ENCODE measurements around the gene URGCP. TPM values are rescaled to one million over a fixed set of nuclear protein-coding genes. Genes with fewer than 3 reads are reported as not detected.
"Not testable (repeated sequence)": the region's sequence is repeated elsewhere in the genome, so short reads cannot be mapped to it uniquely, and the experiment has no call there.

Gene URGCP
- polyA plus RNA-seq, 3 donors, result 30.0 to 33.9 (median 32.4) TPM

DNA sequence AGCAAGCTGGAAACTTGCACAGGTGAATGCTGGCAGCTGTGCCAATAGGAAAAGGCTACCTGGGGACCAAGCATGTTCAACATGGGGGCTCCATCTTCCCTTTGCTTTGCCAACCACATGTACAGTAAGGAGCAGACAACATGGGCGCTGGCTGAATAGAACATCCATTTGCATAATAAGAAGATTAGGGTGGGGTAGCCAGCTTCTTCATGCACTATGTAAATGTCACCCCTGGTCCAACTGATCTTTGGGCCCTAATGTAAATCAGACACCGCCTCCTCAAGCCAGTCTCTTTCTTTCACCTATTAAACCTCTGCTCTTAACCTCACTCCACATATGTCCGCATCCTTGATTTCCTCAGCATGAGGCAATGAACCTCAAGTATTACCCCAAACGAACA is 63.1 kb downstream of the URGCP start:
- DNase-seq (ENCODE audit: low read depth in 3 of 3, low spot score in 2 of 3), result no peak

DNA sequence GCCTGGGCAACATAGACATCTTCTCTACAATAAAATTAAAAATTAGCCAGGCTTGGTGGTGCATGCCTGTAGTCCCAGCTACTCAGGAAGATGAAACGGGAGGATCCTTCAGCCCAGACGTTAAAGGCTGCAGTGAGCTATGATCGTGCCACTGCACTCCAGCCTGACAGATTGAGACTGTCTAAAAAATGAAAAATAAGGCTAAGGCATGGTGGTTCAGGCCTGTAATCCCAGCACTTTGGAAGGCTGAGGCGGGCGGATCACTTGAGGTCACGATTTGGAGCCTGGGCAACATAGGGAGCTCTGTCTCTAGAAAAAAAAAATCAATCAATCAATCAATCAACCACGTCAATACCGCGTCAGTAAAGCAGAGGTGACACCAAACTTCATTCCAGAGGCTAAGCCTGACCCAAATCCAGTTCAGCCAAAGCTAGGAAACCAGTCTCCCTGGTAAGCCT is 68.2 kb downstream of the URGCP start:
- no peak for DNase-seq (ENCODE audit: low read depth in 3 of 3, low spot score in 2 of 3)

DNA sequence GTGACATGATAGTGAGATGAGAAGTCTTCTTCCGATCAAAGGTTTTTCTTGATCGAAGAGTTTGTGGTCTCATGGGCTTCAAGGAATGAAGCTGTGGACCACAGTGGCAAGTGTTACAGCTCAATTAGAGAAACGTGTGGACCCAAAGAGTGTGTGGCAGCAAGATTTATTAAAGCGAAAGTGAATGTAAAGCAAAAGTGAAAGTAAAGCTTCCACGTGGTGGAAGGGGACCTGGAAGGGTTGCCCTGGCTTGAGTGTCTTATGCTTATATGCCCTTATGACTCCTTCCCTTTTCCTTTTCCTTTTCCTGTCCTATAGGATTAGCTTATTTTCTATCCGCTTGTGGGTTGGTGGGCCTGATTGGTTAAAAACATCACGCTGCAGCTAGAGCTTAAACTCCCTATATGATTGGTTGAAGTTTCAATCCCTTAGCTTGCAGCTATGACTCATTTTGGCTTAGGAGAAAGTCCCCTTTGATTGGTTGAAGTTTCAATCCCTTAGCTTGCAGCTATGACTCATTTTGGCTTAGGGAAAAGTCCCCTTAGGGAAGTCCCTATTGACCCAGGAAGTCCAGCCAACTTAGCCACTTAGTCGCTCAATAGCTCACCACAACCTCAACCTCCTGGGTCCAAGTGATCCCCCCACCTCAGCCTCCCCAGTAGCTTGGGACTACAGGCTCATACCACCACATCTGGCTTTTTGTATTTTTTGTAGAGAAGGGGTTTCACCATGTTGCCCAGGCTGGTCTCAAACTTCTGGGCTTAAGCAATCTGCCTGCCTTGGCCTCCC is 71.7 kb downstream of the URGCP start:
- DNase-seq (ENCODE audit: low read depth in 3 of 3, low spot score in 2 of 3), result no peak

DNA sequence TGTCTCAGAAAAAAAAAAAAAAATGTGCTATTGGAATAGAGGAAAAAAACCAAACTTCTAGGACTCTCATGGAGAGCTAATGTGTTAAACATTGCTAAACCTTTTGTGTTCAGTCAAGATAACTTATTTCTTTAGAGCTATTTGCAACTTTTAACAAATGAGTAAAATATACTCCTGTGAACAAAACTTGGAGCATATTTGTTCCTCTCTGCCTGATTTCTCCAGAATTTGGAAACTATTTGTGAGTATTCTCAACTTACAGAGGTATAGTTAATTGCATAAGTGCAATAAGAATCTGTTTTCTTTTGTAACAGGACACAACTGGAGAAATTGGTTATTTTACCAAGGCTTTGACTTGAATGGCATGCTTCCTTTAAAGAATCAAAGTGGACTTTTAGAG is 75.5 kb downstream of the URGCP start:
- not testable (repeated sequence) for DNase-seq (ENCODE audit: low read depth in 3 of 3, low spot score in 2 of 3)

Other genes with a start within 250 kb of the URGCP start
- gene COA1, start 177.1 kb downstream of the URGCP start, polyA plus RNA-seq (ENCODE audit: insufficient read length in 3 of 3), result 10 to 100 TPM; 62.5 to 75.0 (median 74.5) TPM
- 10 to 100 TPM; 54.0 to 66.9 (median 65.3) TPM for gene BLVRA, start 147.9 kb downstream of the URGCP start, polyA plus RNA-seq (ENCODE audit: insufficient read length in 3 of 3)
- 10 to 100 TPM; 63.4 to 92.1 (median 69.7) TPM for gene MRPS24, start 37.1 kb downstream of the URGCP start, polyA plus RNA-seq (ENCODE audit: insufficient read length in 3 of 3)
- gene UBE2D4, start 19.8 kb upstream of the URGCP start, polyA plus RNA-seq (ENCODE audit: insufficient read length in 3 of 3), result 10 to 100 TPM; 22.7 to 25.0 (median 24.7) TPM
- gene SPDYE1, start 91.3 kb upstream of the URGCP start, polyA plus RNA-seq (ENCODE audit: insufficient read length in 3 of 3), result under 1 TPM; 0.27 to 0.62 (median 0.39) TPM
- 10 to 100 TPM; 56.7 to 69.2 (median 65.4) TPM for gene DBNL, start 138.1 kb upstream of the URGCP start, polyA plus RNA-seq (ENCODE audit: insufficient read length in 3 of 3)
- gene PGAM2, start 159.0 kb upstream of the URGCP start, polyA plus RNA-seq (ENCODE audit: insufficient read length in 3 of 3), result 1 to 10 TPM; 1.2 to 2.9 (median 1.5) TPM
- 10 to 100 TPM; 17.2 to 18.1 (median 17.9) TPM for gene POLM, start 175.9 kb upstream of the URGCP start, polyA plus RNA-seq (ENCODE audit: insufficient read length in 3 of 3)
- 10 to 100 TPM; 57.3 to 60.0 (median 59.1) TPM for gene AEBP1, start 197.7 kb upstream of the URGCP start, polyA plus RNA-seq (ENCODE audit: insufficient read length in 3 of 3)
- 100 to 1,000 TPM in 2 of 3 donors, 10 to 100 TPM in 1; 99.5 to 127 (median 117) TPM for gene POLD2, start 217.0 kb upstream of the URGCP start, polyA plus RNA-seq (ENCODE audit: insufficient read length in 3 of 3)
- gene MYL7, start 234.7 kb upstream of the URGCP start, polyA plus RNA-seq (ENCODE audit: insufficient read length in 3 of 3), result 10 to 100 TPM in 1 of 3 donors, 1 to 10 TPM in 1, under 1 TPM in 1; 0.35 to 12.5 (median 4.5) TPM

All from right renal cortex interstitium (tissue), 3 donors.